HEK293T (cell line): ENCODE measurements around the gene KCNJ13.

Source experiments
- ARNT ChIP-seq: fragments of 450-650 bp; IDR thresholded peaks from 2 replicates; pipeline ENCODE4 v1.6.1; 2017; ENCODE audit warnings: mild to moderate bottlenecking
- BHLHE40 ChIP-seq: fragments of 450-650 bp; IDR thresholded peaks from 2 replicates; pipeline ENCODE4 v1.6.1; 2016; ENCODE audit warnings: mild to moderate bottlenecking, moderate library complexity, borderline replicate concordance
- ELF4 ChIP-seq: fragments of 450-650 bp; IDR thresholded peaks from 2 replicates; pipeline ENCODE4 v1.6.1; 2017; ENCODE audit warnings: antibody characterized with exemption
- FOXA1 ChIP-seq: fragments of 450-650 bp; IDR thresholded peaks from 2 replicates; pipeline ENCODE4 v1.6.1; 2016; ENCODE audit warnings: mild to moderate bottlenecking
- FOXK2 ChIP-seq: fragments of 450-650 bp; IDR thresholded peaks from 2 replicates; pipeline ENCODE4 v1.6.1; 2016; ENCODE audit warnings: mild to moderate bottlenecking
- FOXM1 ChIP-seq: fragments of 450-650 bp; IDR thresholded peaks from 2 replicates; pipeline ENCODE4 v1.6.1; 2017; ENCODE audit warnings: mild to moderate bottlenecking, borderline replicate concordance
- HDGF ChIP-seq: fragments of 450-650 bp; IDR thresholded peaks from 2 replicates; pipeline ENCODE4 v1.6.1; 2017; ENCODE audit warnings: antibody characterized with exemption, borderline replicate concordance
- L3MBTL2 ChIP-seq: fragments of 450-650 bp; conservative IDR thresholded peaks from 2 replicates; pipeline ENCODE4 v1.6.1; 2016; ENCODE audit warnings: mild to moderate bottlenecking
- SP1 ChIP-seq: fragments of 450-650 bp; IDR thresholded peaks from 2 replicates; pipeline ENCODE4 v1.6.1; 2017
- SUZ12 ChIP-seq: fragments of 450-650 bp; IDR thresholded peaks from 2 replicates; pipeline ENCODE4 v1.6.1; 2016; ENCODE audit warnings: mild to moderate bottlenecking
- TARDBP ChIP-seq: fragments of 450-650 bp; IDR thresholded peaks from 2 replicates; pipeline ENCODE4 v1.6.1; 2016
- ZNF384 ChIP-seq: fragments of 450-650 bp; IDR thresholded peaks from 2 replicates; pipeline ENCODE4 v1.6.1; 2016
- TF ChIP-seq, protein P1 (sequence below): fragments of 450-650 bp; IDR thresholded peaks from 2 replicates; pipeline ENCODE4 v1.6.1; 2016

DNA sequence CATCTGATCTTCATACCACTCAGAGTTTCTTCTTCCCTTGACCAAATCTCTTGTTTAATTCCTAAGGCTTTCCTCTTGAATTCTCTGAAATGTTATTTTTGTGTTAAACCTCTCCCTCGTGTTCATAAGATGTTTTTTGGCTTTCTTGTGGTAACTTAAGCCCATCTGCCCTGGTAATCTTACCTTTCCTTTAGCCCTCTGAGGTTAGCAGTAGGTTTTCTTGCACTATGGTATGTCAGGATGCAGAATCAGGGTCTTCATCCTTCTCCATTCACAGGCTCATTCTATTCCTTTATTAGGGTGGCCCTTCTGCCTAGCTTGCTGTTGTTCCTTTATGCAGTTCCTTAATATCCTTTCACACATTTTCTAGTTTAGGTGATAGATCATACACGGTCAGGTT is 55.1 kb downstream of the KCNJ13 start:
- TF ChIP-seq FOXA1 = no peak
- no peak for TF ChIP-seq FOXM1
- TF ChIP-seq BHLHE40 = no peak
- no peak for TF ChIP-seq SP1
- no peak for TF ChIP-seq TARDBP
- no peak for TF ChIP-seq SUZ12
- TF ChIP-seq, protein P1, sequence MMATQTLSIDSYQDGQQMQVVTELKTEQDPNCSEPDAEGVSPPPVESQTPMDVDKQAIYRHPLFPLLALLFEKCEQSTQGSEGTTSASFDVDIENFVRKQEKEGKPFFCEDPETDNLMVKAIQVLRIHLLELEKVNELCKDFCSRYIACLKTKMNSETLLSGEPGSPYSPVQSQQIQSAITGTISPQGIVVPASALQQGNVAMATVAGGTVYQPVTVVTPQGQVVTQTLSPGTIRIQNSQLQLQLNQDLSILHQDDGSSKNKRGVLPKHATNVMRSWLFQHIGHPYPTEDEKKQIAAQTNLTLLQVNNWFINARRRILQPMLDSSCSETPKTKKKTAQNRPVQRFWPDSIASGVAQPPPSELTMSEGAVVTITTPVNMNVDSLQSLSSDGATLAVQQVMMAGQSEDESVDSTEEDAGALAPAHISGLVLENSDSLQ = no peak
- no peak for TF ChIP-seq FOXK2
- TF ChIP-seq HDGF = no peak
- no peak for TF ChIP-seq ELF4
- TF ChIP-seq ARNT = no peak
- TF ChIP-seq ZNF384 = no peak
- TF ChIP-seq L3MBTL2 = no peak
